Measurements from ENCODE around the gene FKBP2.

FKBP2 gene

DNA sequence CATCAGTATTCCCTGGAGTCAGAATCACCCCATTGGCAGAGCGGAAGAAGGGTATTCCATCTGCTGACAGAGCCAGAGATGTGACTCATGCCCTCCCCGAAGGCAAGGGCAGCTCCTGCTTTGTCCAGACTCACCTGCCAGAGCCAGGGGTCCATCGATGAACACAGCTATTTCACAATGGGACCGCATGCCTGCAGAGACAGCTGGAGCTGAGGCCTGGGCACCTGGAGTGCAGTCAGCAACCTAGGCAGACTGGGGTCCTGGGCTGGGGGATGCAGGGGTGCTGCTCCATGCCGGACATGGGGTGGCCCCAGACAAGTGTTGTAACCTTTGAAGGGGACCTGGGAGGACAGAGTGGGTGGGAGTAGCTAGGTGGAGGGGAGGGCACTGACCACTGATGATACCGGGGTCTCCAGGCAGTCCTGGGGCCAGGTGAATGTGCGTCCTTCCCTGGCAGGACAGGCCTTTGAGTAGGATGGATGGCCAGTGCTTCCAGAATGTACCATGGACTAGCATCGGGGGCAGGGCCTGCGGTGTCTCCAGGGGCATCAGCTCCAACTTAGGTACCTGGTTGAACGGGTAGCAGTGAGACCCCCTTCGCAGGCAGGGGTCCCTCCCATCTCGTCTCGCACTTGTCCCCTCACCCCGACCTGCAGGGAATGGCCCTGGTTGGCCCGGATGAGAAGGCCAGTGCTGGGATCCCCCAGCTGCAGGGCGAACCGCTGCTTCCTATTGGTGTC, 16.6 kb upstream of the FKBP2 start:
- TF ChIP-seq CTCF (IDR thresholded peaks at IDR 0.05; ENCODE audit: control insufficient read depth, extremely low read depth, insufficient read depth), result no peak
- H3K4me3 ChIP-seq (ENCODE audit: low read depth, low read length), result no peak overlapping the region
- no peak for DNase-seq (ENCODE audit: low read depth)

DNA sequence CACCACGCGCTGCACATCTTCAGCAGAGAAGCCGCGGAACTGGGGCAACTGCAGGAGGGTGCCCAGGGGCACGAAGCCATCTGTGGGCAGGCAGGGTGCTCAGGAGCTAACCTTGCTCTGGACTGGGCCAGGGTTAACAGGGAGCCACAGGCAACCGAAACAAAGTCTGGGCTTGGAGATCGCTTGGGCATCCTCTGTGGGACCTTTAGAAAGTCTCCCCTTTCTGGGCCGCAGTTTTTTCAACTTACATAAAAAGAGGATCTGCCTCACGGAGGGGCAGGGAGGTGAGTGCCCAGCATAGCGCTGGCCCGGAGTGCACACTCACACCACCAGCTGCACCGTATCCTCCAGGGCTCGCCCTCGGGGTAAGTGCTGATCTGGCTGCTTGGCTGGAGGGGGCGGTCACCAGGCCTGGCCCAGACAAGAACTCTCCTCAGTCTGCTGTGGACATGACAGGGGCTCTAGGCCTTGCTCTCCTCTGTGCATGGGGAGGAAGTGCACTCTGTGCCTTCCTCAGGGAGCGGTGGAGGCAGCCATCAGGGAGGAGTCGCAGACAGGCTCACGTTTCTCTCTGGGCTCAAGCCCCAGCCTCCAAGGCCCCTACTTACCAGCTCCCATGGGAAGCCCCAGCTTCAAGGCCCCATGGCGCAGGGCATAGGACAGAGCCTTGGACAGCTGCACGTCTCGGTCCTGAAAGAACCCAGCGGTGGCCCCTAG, 15.8 kb upstream of the FKBP2 start:
- no peak for TF ChIP-seq CTCF (IDR thresholded peaks at IDR 0.05; ENCODE audit: control insufficient read depth, extremely low read depth, insufficient read depth)
- peak overlapping the region; percentile 87 for H3K4me3 ChIP-seq (ENCODE audit: low read depth, low read length)
- DNase-seq (ENCODE audit: low read depth), result no peak

- TF ChIP-seq CTCF (IDR thresholded peaks at IDR 0.05; ENCODE audit: control insufficient read depth, extremely low read depth, insufficient read depth), result peak; percentile 32; the same call in 1 of the 2 replicates
- peak within 1 kb of the TSS; percentile 87 for H3K4me3 ChIP-seq (ENCODE audit: low read depth, low read length)
- DNase-seq (ENCODE audit: low read depth), result no peak
Measured at GRCh38 chr11:64225608-64226506, 15.0 kb upstream of the FKBP2 start, which contains the start of the genes NUDT22 and TRPT1. Gene NUDT22 (plus strand): TSS chr11:64226274. CDS start chr11:64226653, 379 bp downstream. Gene TRPT1 (minus strand): TSS chr11:64226186. CDS start chr11:64225860, 326 bp downstream.

DNA sequence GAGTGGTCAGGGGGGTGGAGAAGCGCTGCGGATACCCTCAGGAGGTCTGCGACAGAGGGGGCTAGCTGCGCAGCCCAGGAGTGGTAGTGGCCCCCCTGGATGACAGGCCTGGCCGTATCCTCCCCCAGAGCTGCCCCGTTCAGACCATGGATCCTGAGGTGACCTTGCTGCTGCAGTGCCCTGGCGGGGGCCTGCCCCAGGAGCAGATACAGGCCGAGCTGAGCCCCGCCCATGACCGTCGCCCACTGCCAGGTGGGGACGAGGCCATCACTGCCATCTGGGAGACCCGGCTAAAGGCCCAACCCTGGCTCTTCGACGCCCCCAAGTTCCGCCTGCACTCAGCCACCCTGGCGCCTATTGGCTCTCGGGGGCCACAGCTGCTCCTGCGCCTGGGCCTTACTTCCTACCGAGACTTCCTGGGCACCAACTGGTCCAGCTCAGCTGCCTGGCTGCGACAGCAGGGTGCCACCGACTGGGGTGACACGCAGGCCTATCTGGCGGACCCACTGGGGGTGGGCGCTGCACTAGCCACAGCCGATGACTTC, 14.3 kb upstream of the FKBP2 start:
- no peak for DNase-seq (ENCODE audit: low read depth)
- H3K4me3 ChIP-seq (ENCODE audit: low read depth, low read length), result peak overlapping the region; percentile 87
- no peak for TF ChIP-seq CTCF (IDR thresholded peaks at IDR 0.05; ENCODE audit: control insufficient read depth, extremely low read depth, insufficient read depth)

DNA sequence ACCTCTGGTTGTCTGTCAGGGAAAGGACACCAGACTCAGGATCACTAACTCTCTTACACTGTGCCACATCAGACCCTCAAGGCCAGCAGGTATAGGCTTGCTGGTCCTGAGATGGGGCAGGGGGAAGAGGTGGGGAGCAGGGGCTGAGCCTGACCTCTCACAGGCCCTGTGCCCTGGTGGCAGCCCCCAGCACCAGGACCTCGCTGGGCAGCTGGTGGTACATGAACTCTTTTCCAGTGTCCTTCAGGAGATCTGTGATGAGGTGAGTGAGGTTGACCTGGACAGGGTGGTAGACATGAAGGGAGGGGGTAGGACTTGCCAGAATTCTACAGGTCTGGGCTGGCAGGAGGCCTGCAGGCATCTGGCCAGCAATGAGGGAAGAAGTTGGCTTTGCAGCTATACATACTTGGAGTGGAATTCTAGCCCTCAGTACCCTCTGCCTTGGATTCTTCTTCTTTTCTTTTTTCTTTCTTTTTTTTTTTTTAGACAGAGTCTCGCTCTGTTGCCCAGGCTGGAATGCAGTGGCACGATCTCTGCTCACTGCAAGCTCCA, 13.4 kb upstream of the FKBP2 start:
- no peak for TF ChIP-seq CTCF (IDR thresholded peaks at IDR 0.05; ENCODE audit: control insufficient read depth, extremely low read depth, insufficient read depth)
- no peak for DNase-seq (ENCODE audit: low read depth)
- peak overlapping the region; percentile 87 for H3K4me3 ChIP-seq (ENCODE audit: low read depth, low read length)

DNA sequence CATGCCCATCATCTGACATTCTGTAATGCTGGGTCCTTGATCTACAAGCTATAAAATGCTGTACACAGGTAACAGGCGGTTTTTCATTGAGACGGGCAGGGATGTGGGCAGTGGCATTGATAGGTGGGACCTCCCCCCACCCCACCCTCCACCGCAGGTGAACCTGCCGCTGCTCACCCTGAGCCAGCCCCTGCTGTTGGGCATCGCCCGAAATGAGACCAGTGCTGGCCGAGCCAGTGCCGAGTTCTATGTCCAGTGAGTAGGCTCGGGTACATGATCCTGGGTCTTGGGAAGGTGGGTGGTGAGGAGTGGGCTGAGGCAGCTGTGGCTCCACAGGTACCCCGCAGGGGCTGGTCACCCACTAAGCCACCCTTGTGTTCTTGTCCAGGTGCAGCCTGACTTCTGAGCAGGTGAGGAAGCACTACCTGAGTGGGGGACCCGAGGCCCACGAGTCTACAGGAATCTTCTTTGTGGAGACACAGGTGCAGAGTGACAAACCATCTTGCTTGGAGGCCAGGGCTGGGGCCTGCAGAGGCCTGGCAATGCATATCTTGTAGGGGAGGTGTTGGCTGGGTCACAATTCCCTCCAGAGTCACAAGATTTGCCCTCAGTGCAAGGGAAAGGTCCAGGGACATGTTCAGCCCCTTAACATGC, 11.7 kb upstream of the FKBP2 start:
- no peak overlapping the region for H3K4me3 ChIP-seq (ENCODE audit: low read depth, low read length)
- no peak for TF ChIP-seq CTCF (IDR thresholded peaks at IDR 0.05; ENCODE audit: control insufficient read depth, extremely low read depth, insufficient read depth)
- no peak for DNase-seq (ENCODE audit: low read depth)
